GM03348 (cell line): Measurements from ENCODE around the gene DCK.
A peak's percentile ranks its signal among the peaks of the same experiment; 100 is the strongest.

Experiments
- DNase-seq: peaks from one replicate; pipeline ENCODE4 v3.0.0; 2012; ENCODE audit warnings: low spot score

DCK gene

GRCh38 chr4:71064521-71064920 is 71.1 kb downstream of the DCK start:
- DNase-seq, result no peak

GRCh38 chr4:71065991-71066510 is 72.6 kb downstream of the DCK start:
- no peak for DNase-seq

DNA sequence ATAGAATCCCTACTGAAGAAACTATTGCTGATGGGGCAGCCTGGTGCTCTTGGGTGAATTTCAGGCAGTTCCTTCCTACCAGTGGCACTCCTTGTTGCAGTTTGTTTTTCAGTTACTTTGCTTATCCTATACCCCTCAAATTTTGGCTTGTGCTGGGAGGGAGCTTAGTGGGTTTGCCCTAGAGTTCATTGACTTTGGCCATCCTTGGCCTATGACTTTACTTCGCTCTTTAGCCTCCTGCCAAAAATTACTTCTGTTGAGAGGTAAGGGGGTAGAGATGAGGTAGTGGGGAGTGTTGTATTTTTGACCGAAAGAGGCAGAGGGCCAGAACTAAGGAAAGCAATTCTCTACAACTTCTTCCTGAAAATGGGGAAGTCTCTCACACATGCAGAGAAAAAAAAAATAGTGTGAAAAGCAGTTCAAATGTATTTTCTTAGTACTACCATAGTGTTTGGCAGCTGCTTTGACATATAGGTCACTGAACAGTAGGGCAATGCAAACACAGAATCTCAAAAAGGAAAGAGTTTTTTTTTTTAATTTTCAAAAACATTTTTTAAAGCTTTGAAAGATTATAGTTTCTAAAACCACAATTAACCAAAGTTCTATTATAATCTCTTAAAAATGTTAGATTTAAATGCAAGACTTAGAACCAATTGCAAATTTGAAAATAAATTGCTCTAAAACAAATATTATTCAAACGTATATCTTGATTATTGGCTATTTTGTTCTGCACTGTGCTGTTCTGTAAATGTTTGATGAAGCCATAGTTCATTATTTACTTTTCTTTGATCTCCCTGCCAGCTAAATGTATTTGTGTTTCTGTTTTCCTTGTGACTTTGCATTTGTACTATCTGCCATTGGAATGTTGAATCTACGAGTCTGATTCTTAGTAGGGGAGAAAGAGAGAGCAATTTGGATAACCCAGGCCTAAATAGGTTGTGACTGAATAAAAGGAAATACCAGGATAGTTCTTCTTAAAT is 73.6 kb downstream of the DCK start:
- DNase-seq, result no peak

- DNase-seq, result no peak
These were observed 75.6 kb downstream of the DCK start for GRCh38 chr4:71069063-71069462.

GRCh38 chr4:71070015-71070414 is 76.6 kb downstream of the DCK start:
- no peak for DNase-seq

- peak; percentile 29 for DNase-seq
These were observed 81.2 kb downstream of the DCK start for GRCh38 chr4:71074452-71075299.
